ENCODE results near the gene KCNQ1OT1. TPM values are rescaled to one million over a fixed set of nuclear protein-coding genes. Genes with fewer than 3 reads are reported as not detected.

Gene KCNQ1OT1
- total and polyA plus RNA-seq, 2 of the 4 experiments (the other 2 are of a cell fraction): 0.14 to 2.0 TPM

- Histone ChIP-seq H2AK9ac (replicated peaks; ENCODE audit: low read depth, low read length, poor library complexity) (no peak overlapping the region), H3K9me1 (ENCODE audit: insufficient read depth, low read length) (peaks cover 14% of the 10 kb centered on the region), H4K20me1 (ENCODE audit: insufficient read depth, low read length) (peaks cover 84% of the 10 kb centered on the region), H3K14ac (replicated peaks; ENCODE audit: low read depth, low read length) (no peak overlapping the region), H2BK20ac (ENCODE audit: low read depth, low read length) (no peak overlapping the region), H2BK15ac (ENCODE audit: low read depth, low read length) (no peak overlapping the region), H3K36me3 (ENCODE audit: control insufficient read depth, insufficient read depth, low read length) (peaks cover 8% of the 10 kb centered on the region), H4K8ac (ENCODE audit: low read depth in 2 of 2, low read length in 2 of 2) (no peak overlapping the region), H4K5ac (ENCODE audit: low read depth, low read length) (no peak overlapping the region), H3K79me1 (ENCODE audit: low read depth in 1 of 2, low read length in 2 of 2) (peaks cover 12 to 59% of the 10 kb centered on the region in 2 experiments), H3K4me1 (ENCODE audit: control insufficient read depth, insufficient read depth, low read length) (no peaks in the 10 kb centered on the region), H2AK5ac (ENCODE audit: low read depth, low read length) (no peak overlapping the region), H3K4me3 (ENCODE audit: insufficient read depth, low read depth, low read length) (no peak overlapping the region), H3K9me3 (ENCODE audit: control insufficient read depth, insufficient read depth, low read length) (no peaks in the 10 kb centered on the region), H3K27ac (ENCODE audit: insufficient read depth, low read length) (no peak overlapping the region), H3K18ac (ENCODE audit: low read depth, low read length) (no peak overlapping the region), H3K4ac (ENCODE audit: low read depth, low read length) (no peak overlapping the region), H2BK120ac (ENCODE audit: low read depth, low read length) (no peak overlapping the region), H3K23ac (ENCODE audit: low read depth, low read length) (no peak overlapping the region), H2BK5ac (ENCODE audit: low read depth, low read length, poor library complexity, severe bottlenecking) (no peak overlapping the region), H3K27me3 (ENCODE audit: control insufficient read depth, insufficient read depth, low read length) (peaks cover 7% of the 10 kb centered on the region), H3K9ac (ENCODE audit: low read depth, low read length) (no peak overlapping the region), H3K56ac (ENCODE audit: extremely low read depth, insufficient read depth, low read length) (no peak overlapping the region), H3K4me2 (ENCODE audit: low read depth, low read length) (no peak overlapping the region), H2AFZ (replicated peaks; ENCODE audit: low read length, poor library complexity) (no peak overlapping the region), H4K91ac (ENCODE audit: insufficient read depth, low read depth, low read length) (no peak overlapping the region)
- TF ChIP-seq MXI1 (IDR thresholded peaks at IDR 0.05; ENCODE audit: borderline replicate concordance, low read depth, low read length) (no peak), CEBPB (IDR thresholded peaks at IDR 0.05; ENCODE audit: low read depth, low read length) (no peak), CTCF (conservative IDR thresholded peaks at IDR 0.05; ENCODE audit: low read depth, low read length) (no peak), BHLHE40 (IDR thresholded peaks at IDR 0.05; ENCODE audit: low read depth, low read length) (no peak), RCOR1 (IDR thresholded peaks at IDR 0.05; ENCODE audit: insufficient replicate concordance, low read length) (no peak), CHD1 (IDR thresholded peaks at IDR 0.05; ENCODE audit: low read depth, low read length) (no peak), RFX5 (IDR thresholded peaks at IDR 0.05; ENCODE audit: low read depth, low read length) (no peak), NFE2L2 (IDR thresholded peaks at IDR 0.05; ENCODE audit: low read depth, low read length) (no peak), MAFK (IDR thresholded peaks at IDR 0.05; ENCODE audit: low read depth, low read length) (no peak)
- in situ Hi-C loops (cut with MboI; ENCODE audit: low sequenced_read_pairs): no loop called here
- ChIA-PET POLR2A (ENCODE audit: unreplicated experiment) (no interaction called here), CTCF (no interaction called here)
- DNase-seq (no peak), ATAC-seq (ENCODE audit: low read depth) (no peak)
- 83% methylated on average over 1 of the region's 4 CpGs; no CpG with 5 or more reads in 1 of the 2 experiments for WGBS, 2 experiments (ENCODE audit: extremely low coverage in 2 of 2, insufficient read length in 1 of 2)
- dilution Hi-C loops (cut with HindIII; ENCODE audit: low sequenced_read_pairs, unreplicated experiment): no loop called here
- BruUV-seq (replicated peaks): no TSS peak
- intact Hi-C loops (cut with micrococcal nuclease): no loop called here
Measured at GRCh38 chr11:2672553-2673249, 27.1 kb downstream of the KCNQ1OT1 start.
